KMS-11 (cell line): ENCODE measurements around the gene CCDC9.
"Not testable (repeated sequence)": the region's sequence is repeated elsewhere in the genome, so short reads cannot be mapped to it uniquely, and the experiment has no call there.

ENCODE experiments used
- H2AFZ ChIP-seq: fragments of 200-600 bp; sonication (generic); 2 replicates; pipeline ENCODE4 v1.6.1; 2016; ENCODE audit warnings: antibody characterized with exemption, mixed run types, low read depth
- H3K27ac ChIP-seq: fragments of 200-600 bp; sonication (generic); 2 replicates; pipeline ENCODE4 v1.6.1; 2016; ENCODE audit warnings: mild to moderate bottlenecking, mixed run types
- H3K27me3 ChIP-seq: fragments of 200-600 bp; sonication (generic); 2 replicates; pipeline ENCODE4 v1.6.1; 2017; ENCODE audit warnings: mild to moderate bottlenecking, low read depth, mixed run types, moderate library complexity; ENCODE audit not compliant: insufficient read depth
- H3K36me3 ChIP-seq: fragments of 200-600 bp; sonication (generic); 2 replicates; pipeline ENCODE4 v1.6.1; 2017; ENCODE audit warnings: mild to moderate bottlenecking, mixed run types; ENCODE audit not compliant: insufficient read depth
- H3K4me1 ChIP-seq: fragments of 200-600 bp; sonication (generic); 2 replicates; pipeline ENCODE4 v1.6.1; 2016; ENCODE audit warnings: mild to moderate bottlenecking, low read depth, mixed run types; ENCODE audit not compliant: poor library complexity, severe bottlenecking
- H3K4me2 ChIP-seq: fragments of 200-600 bp; sonication (generic); 2 replicates; pipeline ENCODE4 v1.7.0; 2016; ENCODE audit warnings: mild to moderate bottlenecking, mixed run types
- H3K4me3 ChIP-seq: fragments of 200-600 bp; sonication (generic); IDR thresholded peaks from 2 replicates; pipeline ENCODE4 v1.6.1; 2017; ENCODE audit warnings: low read depth, low read length, mixed read lengths; ENCODE audit not compliant: insufficient read depth
- H3K79me2 ChIP-seq: fragments of 200-600 bp; sonication (generic); 2 replicates; pipeline ENCODE4 v1.6.1; 2016; ENCODE audit warnings: low read depth, mixed run types; ENCODE audit not compliant: insufficient read depth
- H3K9ac ChIP-seq: fragments of 200-600 bp; sonication (generic); 2 replicates; pipeline ENCODE4 v1.6.1; 2016; ENCODE audit warnings: mild to moderate bottlenecking, mixed run types
- H4K20me1 ChIP-seq: fragments of 200-600 bp; sonication (generic); 2 replicates; pipeline ENCODE4 v1.6.1; 2016; ENCODE audit warnings: mild to moderate bottlenecking, mixed run types; ENCODE audit not compliant: insufficient read depth
- CTCF ChIP-seq: fragments of 200-600 bp; sonication (generic); conservative IDR thresholded peaks from 2 replicates; pipeline ENCODE4 v1.6.1; 2017; ENCODE audit warnings: low read depth, mild to moderate bottlenecking, antibody characterized with exemption, low read length, moderate library complexity, mixed read lengths

Gene CCDC9

GRCh38 chr19:47274891-47275761 is 18.8 kb downstream of the CCDC9 start:
- no peaks in the 10 kb centered on the region for H3K27me3 ChIP-seq
- H2AFZ ChIP-seq: peak overlapping the region; percentile 54
- H3K9ac ChIP-seq: peak overlapping the region; percentile 27; the same call in 1 of the 2 replicates
- H3K4me2 ChIP-seq: peak overlapping the region; percentile 83
- TF ChIP-seq CTCF: no peak
- H3K27ac ChIP-seq: no peak overlapping the region
- H4K20me1 ChIP-seq: no peaks in the 10 kb centered on the region
- no peak overlapping the region for H3K4me3 ChIP-seq
- no peaks in the 10 kb centered on the region for H3K36me3 ChIP-seq
- peaks cover 10% of the 10 kb centered on the region for H3K4me1 ChIP-seq
- H3K79me2 ChIP-seq: no peaks in the 10 kb centered on the region

GRCh38 chr19:47275791-47276461 is 19.6 kb downstream of the CCDC9 start:
- Histone ChIP-seq H3K27me3 (no peaks in the 10 kb centered on the region), H3K79me2 (no peaks in the 10 kb centered on the region), H3K4me1 (peaks cover 10% of the 10 kb centered on the region), H3K4me3 (no peak overlapping the region), H3K4me2 (peak overlapping the region; percentile 83), H3K27ac (no peak overlapping the region), H4K20me1 (no peaks in the 10 kb centered on the region), H3K36me3 (no peaks in the 10 kb centered on the region), H2AFZ (no peak overlapping the region), H3K9ac (no peak overlapping the region)
- no peak for TF ChIP-seq CTCF

GRCh38 chr19:47276513-47276912 is 20.2 kb downstream of the CCDC9 start:
- not testable (repeated sequence) for H3K9ac ChIP-seq, H3K4me1 ChIP-seq, H2AFZ ChIP-seq, H3K4me2 ChIP-seq, H3K36me3 ChIP-seq, H3K79me2 ChIP-seq, H3K27ac ChIP-seq, H3K4me3 ChIP-seq, H3K27me3 ChIP-seq, H4K20me1 ChIP-seq

- Histone ChIP-seq H3K9ac (no peak overlapping the region), H2AFZ (no peak overlapping the region), H3K36me3 (no peaks in the 10 kb centered on the region), H3K4me3 (no peak overlapping the region), H3K4me2 (no peak overlapping the region), H3K79me2 (no peaks in the 10 kb centered on the region), H4K20me1 (no peaks in the 10 kb centered on the region), H3K4me1 (peaks cover 6% of the 10 kb centered on the region), H3K27me3 (no peaks in the 10 kb centered on the region), H3K27ac (no peak overlapping the region)
- peak; percentile 61 for TF ChIP-seq CTCF
These were observed 24.0 kb downstream of the CCDC9 start for GRCh38 chr19:47280183-47280797.
